KMS-11 (cell line): ENCODE results near the gene CD34.

ENCODE experiments used
- H2AFZ ChIP-seq: fragments of 200-600 bp; sonication (generic); 2 replicates; pipeline ENCODE4 v1.6.1; 2016; ENCODE audit warnings: antibody characterized with exemption, mixed run types, low read depth
- H3K27ac ChIP-seq: fragments of 200-600 bp; sonication (generic); 2 replicates; pipeline ENCODE4 v1.6.1; 2016; ENCODE audit warnings: mild to moderate bottlenecking, mixed run types
- H3K27me3 ChIP-seq: fragments of 200-600 bp; sonication (generic); 2 replicates; pipeline ENCODE4 v1.6.1; 2017; ENCODE audit warnings: mild to moderate bottlenecking, low read depth, mixed run types, moderate library complexity; ENCODE audit not compliant: insufficient read depth
- H3K36me3 ChIP-seq: fragments of 200-600 bp; sonication (generic); 2 replicates; pipeline ENCODE4 v1.6.1; 2017; ENCODE audit warnings: mild to moderate bottlenecking, mixed run types; ENCODE audit not compliant: insufficient read depth
- H3K4me1 ChIP-seq: fragments of 200-600 bp; sonication (generic); 2 replicates; pipeline ENCODE4 v1.6.1; 2016; ENCODE audit warnings: mild to moderate bottlenecking, low read depth, mixed run types; ENCODE audit not compliant: poor library complexity, severe bottlenecking
- H3K4me2 ChIP-seq: fragments of 200-600 bp; sonication (generic); 2 replicates; pipeline ENCODE4 v1.7.0; 2016; ENCODE audit warnings: mild to moderate bottlenecking, mixed run types
- H3K4me3 ChIP-seq: fragments of 200-600 bp; sonication (generic); IDR thresholded peaks from 2 replicates; pipeline ENCODE4 v1.6.1; 2017; ENCODE audit warnings: low read depth, low read length, mixed read lengths; ENCODE audit not compliant: insufficient read depth
- H3K79me2 ChIP-seq: fragments of 200-600 bp; sonication (generic); 2 replicates; pipeline ENCODE4 v1.6.1; 2016; ENCODE audit warnings: low read depth, mixed run types; ENCODE audit not compliant: insufficient read depth
- H3K9ac ChIP-seq: fragments of 200-600 bp; sonication (generic); 2 replicates; pipeline ENCODE4 v1.6.1; 2016; ENCODE audit warnings: mild to moderate bottlenecking, mixed run types
- H4K20me1 ChIP-seq: fragments of 200-600 bp; sonication (generic); 2 replicates; pipeline ENCODE4 v1.6.1; 2016; ENCODE audit warnings: mild to moderate bottlenecking, mixed run types; ENCODE audit not compliant: insufficient read depth
- TF ChIP-seq, protein P1 (sequence below): fragments of 200-600 bp; sonication (generic); conservative IDR thresholded peaks from 2 replicates; pipeline ENCODE4 v1.6.1; 2017; ENCODE audit warnings: low read depth, mild to moderate bottlenecking, antibody characterized with exemption, low read length, moderate library complexity, mixed read lengths

The CD34 gene

GRCh38 chr1:207920444-207921021, 9.6 kb upstream of the CD34 start:
- H3K4me2 ChIP-seq, result no peak overlapping the region

DNA sequence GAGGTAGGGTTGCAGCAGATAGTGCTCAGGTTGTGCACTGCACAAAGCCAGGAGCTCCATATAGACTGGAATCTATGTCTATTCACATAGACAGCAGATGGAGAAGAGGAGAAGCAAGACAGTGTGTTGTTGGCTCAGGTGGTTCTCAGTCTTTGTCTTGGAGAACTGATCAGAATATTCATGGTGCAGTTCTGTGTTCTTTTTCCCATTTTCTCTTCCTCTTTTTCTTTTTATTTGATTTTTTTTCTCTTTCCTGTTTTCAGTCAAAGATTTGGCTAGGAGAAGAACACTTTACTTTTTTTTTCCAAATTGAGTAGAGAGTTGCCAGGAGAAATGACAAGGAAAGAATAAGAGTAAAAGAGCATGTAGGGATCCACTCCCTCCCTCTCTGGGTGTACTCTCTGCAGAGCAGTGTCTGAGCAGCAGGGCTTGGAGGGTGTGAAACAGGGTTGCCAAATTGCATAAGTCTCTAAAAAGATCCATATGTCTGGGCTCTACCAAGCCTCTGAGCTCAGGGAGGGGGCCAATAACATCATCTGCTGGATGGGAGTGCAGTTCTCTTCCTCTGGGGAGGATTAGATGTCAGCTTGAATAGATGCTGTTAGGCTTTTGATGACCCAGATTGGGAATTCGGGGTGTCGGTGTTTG, 8.7 kb upstream of the CD34 start:
- Histone ChIP-seq H3K27me3 (no peaks in the 10 kb centered on the region), H3K79me2 (no peaks in the 10 kb centered on the region), H4K20me1 (no peaks in the 10 kb centered on the region), H3K36me3 (no peaks in the 10 kb centered on the region), H3K4me1 (no peaks in the 10 kb centered on the region), H3K9ac (no peak overlapping the region), H2AFZ (no peak overlapping the region), H3K4me2 (no peak overlapping the region), H3K4me3 (no peak overlapping the region), H3K27ac (no peak overlapping the region)
- TF ChIP-seq, protein P1, sequence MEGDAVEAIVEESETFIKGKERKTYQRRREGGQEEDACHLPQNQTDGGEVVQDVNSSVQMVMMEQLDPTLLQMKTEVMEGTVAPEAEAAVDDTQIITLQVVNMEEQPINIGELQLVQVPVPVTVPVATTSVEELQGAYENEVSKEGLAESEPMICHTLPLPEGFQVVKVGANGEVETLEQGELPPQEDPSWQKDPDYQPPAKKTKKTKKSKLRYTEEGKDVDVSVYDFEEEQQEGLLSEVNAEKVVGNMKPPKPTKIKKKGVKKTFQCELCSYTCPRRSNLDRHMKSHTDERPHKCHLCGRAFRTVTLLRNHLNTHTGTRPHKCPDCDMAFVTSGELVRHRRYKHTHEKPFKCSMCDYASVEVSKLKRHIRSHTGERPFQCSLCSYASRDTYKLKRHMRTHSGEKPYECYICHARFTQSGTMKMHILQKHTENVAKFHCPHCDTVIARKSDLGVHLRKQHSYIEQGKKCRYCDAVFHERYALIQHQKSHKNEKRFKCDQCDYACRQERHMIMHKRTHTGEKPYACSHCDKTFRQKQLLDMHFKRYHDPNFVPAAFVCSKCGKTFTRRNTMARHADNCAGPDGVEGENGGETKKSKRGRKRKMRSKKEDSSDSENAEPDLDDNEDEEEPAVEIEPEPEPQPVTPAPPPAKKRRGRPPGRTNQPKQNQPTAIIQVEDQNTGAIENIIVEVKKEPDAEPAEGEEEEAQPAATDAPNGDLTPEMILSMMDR, result no peak

More at GRCh38 chr1:207920444-207921021, 9.6 kb upstream of the CD34 start:
- Histone ChIP-seq H3K27ac (no peak overlapping the region), H3K4me1 (no peaks in the 10 kb centered on the region), H4K20me1 (no peaks in the 10 kb centered on the region), H3K36me3 (no peaks in the 10 kb centered on the region), H3K9ac (no peak overlapping the region), H3K27me3 (no peaks in the 10 kb centered on the region), H3K79me2 (no peaks in the 10 kb centered on the region), H3K4me3 (no peak overlapping the region), H2AFZ (no peak overlapping the region)
- TF ChIP-seq, protein P1, result no peak

GRCh38 chr1:207918581-207918980, 7.7 kb upstream of the CD34 start:
- no peak overlapping the region for H3K4me2 ChIP-seq
- H3K27me3 ChIP-seq, result no peaks in the 10 kb centered on the region
- TF ChIP-seq, protein P1, result no peak
- H3K27ac ChIP-seq, result no peak overlapping the region
- H3K9ac ChIP-seq, result no peak overlapping the region
- H3K79me2 ChIP-seq, result no peaks in the 10 kb centered on the region
- H3K4me1 ChIP-seq, result no peaks in the 10 kb centered on the region
- no peak overlapping the region for H3K4me3 ChIP-seq
- no peaks in the 10 kb centered on the region for H3K36me3 ChIP-seq
- H4K20me1 ChIP-seq, result no peaks in the 10 kb centered on the region
- no peak overlapping the region for H2AFZ ChIP-seq

GRCh38 chr1:207918011-207918410, 7.1 kb upstream of the CD34 start:
- Histone ChIP-seq H3K27me3 (no peaks in the 10 kb centered on the region), H3K4me3 (no peak overlapping the region), H3K4me2 (no peak overlapping the region), H3K4me1 (no peaks in the 10 kb centered on the region), H3K9ac (no peak overlapping the region), H4K20me1 (no peaks in the 10 kb centered on the region), H3K36me3 (no peaks in the 10 kb centered on the region), H3K79me2 (no peaks in the 10 kb centered on the region), H3K27ac (no peak overlapping the region), H2AFZ (no peak overlapping the region)
- TF ChIP-seq, protein P1, result no peak
